Activated B cell treated with CpG ODN at 0.5 μM for 24 hours (primary cell): ENCODE data around the gene TAGAP. TPM values are rescaled to one million over a fixed set of nuclear protein-coding genes. Genes with fewer than 3 reads are reported as not detected.

Source experiments
- ATAC-seq: fragments of 200-7000 bp; cut with Tn5 transposase; one replicate; pipeline ENCODE4 v1.10.0; 2021; ENCODE audit warnings: low read depth, mild to moderate bottlenecking, moderate library complexity
- CTCF ChIA-PET: fragments of 350-600 bp; sonication (Branson Sonifier 250); formaldehyde crosslinking; loops from one replicate; lab custom pipeline; 2021; ENCODE audit warnings: antibody characterized with exemption; lab: Charles Lee
- POLR2A ChIA-PET: fragments of 350-600 bp; sonication (Branson Sonifier 250); formaldehyde crosslinking; loops from one replicate; lab custom pipeline; 2021; ENCODE audit warnings: antibody characterized with exemption; lab: Charles Lee
- DNase-seq: peaks from one replicate; pipeline ENCODE4 v3.0.0; 2022
- H3K27ac Mint-ChIP-seq: one replicate; pipeline ENCODE4 v1.8.0; 2020; ENCODE audit warnings: mixed read lengths
- H3K27me3 Mint-ChIP-seq: one replicate; pipeline ENCODE4 v1.8.0; 2021; ENCODE audit warnings: mixed read lengths
- H3K36me3 Mint-ChIP-seq: one replicate; pipeline ENCODE4 v1.8.0; 2021; ENCODE audit warnings: low read depth, mixed read lengths
- H3K4me1 Mint-ChIP-seq: one replicate; pipeline ENCODE4 v1.8.0; 2021; ENCODE audit warnings: mixed read lengths
- H3K4me3 Mint-ChIP-seq: one replicate; pipeline ENCODE4 v1.8.0; 2020; ENCODE audit warnings: mild to moderate bottlenecking, mixed read lengths
- H3K9me3 Mint-ChIP-seq: one replicate; pipeline ENCODE4 v1.8.0; 2020; ENCODE audit warnings: mixed read lengths
- CTCF ChIP-seq: fragments of 200-600 bp; IDR thresholded peaks from one replicate; pipeline ENCODE4 v1.8.0; 2022; ENCODE audit warnings: antibody characterized with exemption, mild to moderate bottlenecking
- intact Hi-C: fragments of 100-400 bp; cut with micrococcal nuclease; formaldehyde crosslinking; loops from one replicate; pipeline ENCODE4 v1.15.1; 2024
- total RNA-seq: library from RNA; stranded (reverse); gene quantifications from 2 replicates; pipeline ENCODE4 v1.2.3, GENCODE V29; 2022

TAGAP gene
- total RNA-seq, 1 donor from 2014 or later, result 129 TPM

GRCh38 chr6:159089909-159090308 is 45.1 kb upstream of the TAGAP start:
- Mint-ChIP-seq H3K4me3 (no peak overlapping the region), H3K9me3 (no peaks in the 10 kb centered on the region), H3K27me3 (no peaks in the 10 kb centered on the region), H3K36me3 (no peaks in the 10 kb centered on the region), H3K4me1 (peaks cover 32% of the 10 kb centered on the region), H3K27ac (peak overlapping the region; percentile 20)
- CTCF ChIA-PET, result interaction anchor here (1.0 kb wide), 1 partner anchor 45 kb away, joined by 3 read pairs; the partner anchor contains the start of gene TAGAP
- DNase-seq (no peak), ATAC-seq (no peak)
- no peak for TF ChIP-seq CTCF
- intact Hi-C loops, result loop anchor here (10.0 kb wide), 1 partner anchor 1325 kb away; no protein-coding TSS in a partner anchor
- POLR2A ChIA-PET, result interaction anchor here (0.7 to 2.0 kb wide), 4 partner anchors 8 to 51 kb away, joined by 3 to 6 read pairs (median 4); partner anchors contain the start of gene TAGAP

DNA sequence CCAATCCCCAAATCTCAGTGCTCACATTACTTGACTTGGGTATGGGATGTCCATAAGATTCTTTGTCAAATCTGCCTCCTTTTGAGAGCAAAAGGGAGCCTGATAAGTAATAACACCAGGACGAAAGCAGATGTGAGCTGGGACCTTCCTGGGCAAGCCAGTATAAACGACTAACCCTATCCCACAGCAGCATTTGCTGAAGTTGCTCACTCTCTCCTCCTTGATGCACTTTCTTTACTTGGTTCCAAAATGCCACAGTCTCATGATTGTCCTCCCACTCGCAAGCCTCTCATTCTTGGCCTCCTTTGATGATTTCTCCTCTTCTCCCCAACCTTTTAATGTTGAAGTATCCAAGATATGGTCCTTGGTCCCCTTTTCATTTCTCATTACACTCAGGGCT is 44.7 kb upstream of the TAGAP start:
- Mint-ChIP-seq H3K36me3 (no peaks in the 10 kb centered on the region), H3K27me3 (no peaks in the 10 kb centered on the region), H3K9me3 (no peaks in the 10 kb centered on the region), H3K27ac (peak overlapping the region; percentile 13), H3K4me3 (no peak overlapping the region), H3K4me1 (peaks cover 27% of the 10 kb centered on the region)
- no peak for TF ChIP-seq CTCF
- ChIA-PET CTCF (interaction anchor here (1.0 kb wide), 1 partner anchor 45 kb away, joined by 3 read pairs; the partner anchor contains the start of gene TAGAP), POLR2A (interaction anchor here (1.9 to 2.5 kb wide), 3 partner anchors 26 to 50 kb away, joined by 6 to 13 read pairs (median 6); partner anchors contain the start of gene TAGAP)
- ATAC-seq (no peak), DNase-seq (no peak)
- intact Hi-C loops, result no loop called here

- H3K9me3 Mint-ChIP-seq, result no peaks in the 10 kb centered on the region
- intact Hi-C loops, result no loop called here
- CTCF ChIA-PET, result no interaction called here
- no peak for ATAC-seq
- H3K27ac Mint-ChIP-seq, result no peak overlapping the region
- no peaks in the 10 kb centered on the region for H3K36me3 Mint-ChIP-seq
- peaks cover 20% of the 10 kb centered on the region for H3K4me1 Mint-ChIP-seq
- H3K27me3 Mint-ChIP-seq, result no peaks in the 10 kb centered on the region
- no peak overlapping the region for H3K4me3 Mint-ChIP-seq
- TF ChIP-seq CTCF, result no peak
- POLR2A ChIA-PET, result interaction anchor here (0.8 to 1.5 kb wide), 2 partner anchors 8 to 23 kb away, joined by 3 to 5 read pairs; no protein-coding TSS in a partner anchor
- DNase-seq, result no peak
These were observed 41.3 kb upstream of the TAGAP start for GRCh38 chr6:159086033-159086618.

GRCh38 chr6:159085396-159085895 is 40.7 kb upstream of the TAGAP start:
- H3K4me1 Mint-ChIP-seq, result peaks cover 22% of the 10 kb centered on the region
- ATAC-seq (no peak), DNase-seq (no peak)
- H3K9me3 Mint-ChIP-seq, result no peaks in the 10 kb centered on the region
- H3K4me3 Mint-ChIP-seq, result no peak overlapping the region
- H3K27me3 Mint-ChIP-seq, result no peaks in the 10 kb centered on the region
- H3K36me3 Mint-ChIP-seq, result no peaks in the 10 kb centered on the region
- no peak for TF ChIP-seq CTCF
- ChIA-PET POLR2A (interaction anchor here (0.8 to 1.5 kb wide), 2 partner anchors 9 to 22 kb away, joined by 3 to 5 read pairs; no protein-coding TSS in a partner anchor), CTCF (no interaction called here)
- H3K27ac Mint-ChIP-seq, result peak overlapping the region; percentile 35
- intact Hi-C loops, result no loop called here

DNA sequence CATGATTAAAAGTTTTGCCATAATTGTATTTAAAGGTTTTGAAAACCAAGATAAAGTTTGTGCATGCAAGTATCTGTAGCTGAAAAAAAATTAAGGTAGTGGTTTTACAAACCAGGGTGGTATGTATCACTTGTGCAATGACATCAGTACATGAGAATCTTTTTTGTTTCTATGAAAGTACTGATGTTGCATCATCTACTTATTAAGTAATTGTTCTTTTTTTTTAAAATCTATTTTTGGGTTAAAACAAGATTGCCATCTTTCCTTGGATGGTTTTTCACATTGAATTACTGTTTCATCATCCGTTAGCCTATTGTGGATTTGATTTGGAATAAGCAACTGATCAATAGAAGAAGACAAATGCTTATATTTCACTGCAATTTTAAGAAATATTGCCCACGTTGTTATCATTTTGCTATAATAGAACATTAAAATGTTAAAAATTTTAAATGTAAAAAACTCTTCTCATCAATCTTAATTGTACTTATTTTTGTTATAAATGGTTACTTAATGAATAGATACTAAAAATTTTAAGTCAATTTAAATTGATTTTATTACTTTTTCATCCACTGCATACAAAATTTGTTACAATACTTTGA is 39.8 kb upstream of the TAGAP start:
- intact Hi-C loops, result no loop called here
- CTCF ChIA-PET, result no interaction called here
- POLR2A ChIA-PET, result interaction anchor here (8.7 kb wide), 1 partner anchor 12 kb away, joined by 153 read pairs; no protein-coding TSS in a partner anchor
- Mint-ChIP-seq H3K36me3 (no peaks in the 10 kb centered on the region), H3K27ac (no peak overlapping the region), H3K4me3 (no peak overlapping the region), H3K4me1 (peaks cover 30% of the 10 kb centered on the region), H3K9me3 (no peaks in the 10 kb centered on the region), H3K27me3 (no peaks in the 10 kb centered on the region)
- no peak for TF ChIP-seq CTCF
- ATAC-seq, result no peak
- no peak for DNase-seq
